Activated CD4-positive, alpha-beta T cell treated with anti-CD3 and anti-CD28 coated beads, Interleukin-2, amount 50 U/mL, for 16 hours (primary cell): ENCODE data around the gene C16orf90.

ENCODE experiments used
- DNase-seq: peaks from one replicate; pipeline ENCODE4 v3.0.0-alpha.2; 2020

C16orf90 gene

GRCh38 chr16:3495176-3495575 is at the start of gene C16orf90:
TSS of gene C16orf90 (minus strand) at chr16:3495489. CDS start at chr16:3495421, 68 bp downstream.
- DNase-seq: no peak

- DNase-seq: no peak
Observed at GRCh38 chr16:3542601-3543373, 47.5 kb upstream of the C16orf90 start.

- no peak for DNase-seq
Observed at GRCh38 chr16:3541527-3542155, 46.4 kb upstream of the C16orf90 start.

GRCh38 chr16:3538222-3538621 is 42.9 kb upstream of the C16orf90 start:
- DNase-seq: no peak

- no peak for DNase-seq
Observed at GRCh38 chr16:3536851-3537250, 41.6 kb upstream of the C16orf90 start.

- no peak for DNase-seq
Observed at GRCh38 chr16:3536271-3536731, 41.0 kb upstream of the C16orf90 start.

- no peak for DNase-seq
Observed at GRCh38 chr16:3534126-3534525, 38.8 kb upstream of the C16orf90 start.

- no peak for DNase-seq
Observed at GRCh38 chr16:3532741-3533140, 37.5 kb upstream of the C16orf90 start.

GRCh38 chr16:3530371-3530914 is 35.2 kb upstream of the C16orf90 start:
- DNase-seq: no peak

- DNase-seq: no peak
Observed at GRCh38 chr16:3529175-3529574, 33.9 kb upstream of the C16orf90 start.

- DNase-seq: no peak
Observed at GRCh38 chr16:3528406-3528805, 33.1 kb upstream of the C16orf90 start.

- peak; percentile 55 for DNase-seq
Observed at GRCh38 chr16:3527216-3527829, 32.0 kb upstream of the C16orf90 start.

GRCh38 chr16:3525951-3526350 is 30.7 kb upstream of the C16orf90 start:
- no peak for DNase-seq

- DNase-seq: no peak
Observed at GRCh38 chr16:3523281-3523680, 28.0 kb upstream of the C16orf90 start.

GRCh38 chr16:3520841-3521240 is 25.6 kb upstream of the C16orf90 start:
- DNase-seq: no peak

GRCh38 chr16:3520413-3520812 is 25.1 kb upstream of the C16orf90 start:
- DNase-seq: no peak

GRCh38 chr16:3519581-3519980 is 24.3 kb upstream of the C16orf90 start:
- DNase-seq: no peak

GRCh38 chr16:3518986-3519348 is 23.7 kb upstream of the C16orf90 start:
- DNase-seq: no peak

GRCh38 chr16:3518292-3518985 is 23.1 kb upstream of the C16orf90 start:
- no peak for DNase-seq

GRCh38 chr16:3515897-3516296 is 20.6 kb upstream of the C16orf90 start:
- DNase-seq: no peak

GRCh38 chr16:3514621-3515020 is 19.3 kb upstream of the C16orf90 start:
- no peak for DNase-seq

GRCh38 chr16:3513892-3514583 is 18.7 kb upstream of the C16orf90 start:
- DNase-seq: peak; percentile 11
